HepG2 (cell line): Measurements from ENCODE around the gene SCML1. TPM values are rescaled to one million over a fixed set of nuclear protein-coding genes. Genes with fewer than 3 reads are reported as not detected.

Experiments used
- ATAC-seq: fragments of 200-7000 bp; cut with Tn5 transposase; 3 replicates; pipeline ENCODE4 v1.9.1; 2020; ENCODE audit warnings: mild to moderate bottlenecking, moderate library complexity
- BruUV-seq: library from RNA; stranded (reverse); fragments of 400-500 nt; replicated peaks from 2 replicates; lab custom pipeline; 2021; lab: Mats Ljungman, UMichigan
- CTCF ChIA-PET: fragments of 300-600 bp; formaldehyde crosslinking; extraction: SDS; loops from one replicate; lab custom pipeline; 2021; ENCODE audit warnings: low total read pairs, inconsistent platforms, low intra/inter-chr PET ratio; lab: Yijun Ruan, JAX
- POLR2A ChIA-PET: fragments of 350-600 bp; sonication (Branson Sonifier 250); formaldehyde crosslinking; loops from one replicate; lab custom pipeline; 2020; ENCODE audit warnings: antibody characterized with exemption, inconsistent platforms; lab: Yijun Ruan, JAX
- DNase-seq: peaks from one replicate; pipeline ENCODE4 v3.0.0-alpha.2; 2015; ENCODE audit warnings: low spot score
- FAIRE-seq: peaks from 3 replicates; lab custom pipeline; 2011; peaks lifted over from hg19 to GRCh38; lab: Jason Lieb, UNC
- H2AFZ ChIP-seq: one replicate; pipeline ENCODE4 v1.6.1; 2011; ENCODE audit warnings: low read length, inconsistent platforms
- H3K27ac ChIP-seq: fragments of 300-600 bp; 3 replicates; pipeline ENCODE4 v1.8.0; 2011; ENCODE audit warnings: mixed run types, mild to moderate bottlenecking, mixed read lengths, low read length, inconsistent platforms; ENCODE audit not compliant: insufficient read depth; ENCODE audit errors: extremely low read length
- H3K27me3 ChIP-seq, 2 experiments: fragments of 200-600 bp in 1 of 2; 2 replicates in 1 of 2; 3 replicates in 1 of 2; pipeline versions ENCODE4 v1.6.0 to v1.8.0; 2011; ENCODE audit warnings: low read length in 2 of 2, mild to moderate bottlenecking in 2 of 2, moderate library complexity in 2 of 2, inconsistent platforms in 1 of 2; ENCODE audit not compliant: insufficient read depth in 2 of 2, control insufficient read depth in 1 of 2
- H3K36me3 ChIP-seq, 2 experiments: fragments of 200-600 bp in 1 of 2; replicated peaks in 1 of 2; 2 replicates in 1 of 2; 3 replicates in 1 of 2; pipeline versions ENCODE4 v1.5.1 to v1.8.0; 2011; ENCODE audit warnings: low read length in 2 of 2, inconsistent platforms in 1 of 2; ENCODE audit not compliant: insufficient read depth in 2 of 2, control insufficient read depth in 1 of 2
- H3K4me1 ChIP-seq: 2 replicates; pipeline ENCODE4 v1.5.1; 2012; ENCODE audit warnings: low read length, inconsistent platforms; ENCODE audit not compliant: insufficient read depth
- H3K4me2 ChIP-seq: 2 replicates; pipeline ENCODE4 v1.6.0; 2011; ENCODE audit warnings: low read depth, low read length, inconsistent platforms
- H3K4me3 ChIP-seq, 3 experiments: fragments of 200-600 bp in 1 of 3; sonication (generic), shearing (Covaris generic) in 1 of 3; replicated peaks in 1 of 3; 2 replicates each; pipeline ENCODE4 v1.5.1; 2011 to 2016; ENCODE audit warnings: low read length in 3 of 3, inconsistent platforms in 2 of 3, low read depth in 2 of 3, mild to moderate bottlenecking in 2 of 3, control low read depth in 1 of 3, mixed read lengths in 1 of 3; ENCODE audit not compliant: insufficient read depth in 1 of 3
- H3K79me2 ChIP-seq: one replicate; pipeline ENCODE4 v1.6.1; 2011; ENCODE audit warnings: low read length, inconsistent platforms; ENCODE audit not compliant: insufficient read depth
- H3K9ac ChIP-seq: 2 replicates; pipeline ENCODE4 v1.6.0; 2011; ENCODE audit warnings: mild to moderate bottlenecking, low read depth, low read length, inconsistent platforms; ENCODE audit not compliant: insufficient read depth
- H3K9me3 ChIP-seq: 2 replicates; pipeline ENCODE4 v1.5.1; 2012; ENCODE audit warnings: mild to moderate bottlenecking, low read length
- H4K20me1 ChIP-seq: 2 replicates; pipeline ENCODE4 v1.6.0; 2011; ENCODE audit warnings: inconsistent platforms, mild to moderate bottlenecking, low read length, moderate library complexity; ENCODE audit not compliant: insufficient read depth
- ATAD3A ChIP-seq: sonication (generic); formaldehyde crosslinking; IDR thresholded peaks from 2 replicates; pipeline ENCODE4 v1.4.0; 2020; ENCODE audit warnings: missing genetic modification reagents
- FIP1L1 ChIP-seq: fragments of 200-400 bp; formaldehyde crosslinking; IDR thresholded peaks from 2 replicates; pipeline ENCODE4 v1.6.1; 2018; ENCODE audit warnings: low read depth, mild to moderate bottlenecking, low read length, moderate library complexity, borderline replicate concordance; ENCODE audit not compliant: insufficient read depth
- HNF4A ChIP-seq: sonication (generic); formaldehyde crosslinking; IDR thresholded peaks from 2 replicates; pipeline ENCODE4 v1.4.0; 2020; ENCODE audit warnings: missing genetic modification reagents
- POLR2G ChIP-seq: fragments of 200-400 bp; formaldehyde crosslinking; IDR thresholded peaks from 2 replicates; pipeline ENCODE4 v1.6.1; 2018; ENCODE audit warnings: mild to moderate bottlenecking, low read depth, low read length, moderate library complexity
- RBFOX2 ChIP-seq: fragments of 200-400 bp; formaldehyde crosslinking; IDR thresholded peaks from 2 replicates; pipeline ENCODE4 v1.6.1; 2017; ENCODE audit warnings: low read depth, mild to moderate bottlenecking, low read length
- SAP130 ChIP-seq: IDR thresholded peaks from 2 replicates; pipeline ENCODE4 v1.6.1; 2016; ENCODE audit warnings: low read depth
- SOX13 ChIP-seq, 3 experiments: fragments of 450-650 bp in 1 of 3; sonication (generic) in 1 of 3; formaldehyde crosslinking in 1 of 3; IDR thresholded peaks in 2 of 3; conservative IDR thresholded peaks in 1 of 3; 2 replicates each; pipeline versions ENCODE4 v1.5.0 to v1.6.1; 2016 to 2020; ENCODE audit warnings: antibody characterized with exemption in 1 of 3, mild to moderate bottlenecking in 1 of 3, missing compliant biosample characterization in 1 of 3, missing genetic modification reagents in 1 of 3, moderate library complexity in 1 of 3
- SOX5 ChIP-seq: IDR thresholded peaks from 2 replicates; pipeline ENCODE4 v1.6.1; 2016; ENCODE audit warnings: borderline replicate concordance
- SP5 ChIP-seq: IDR thresholded peaks from 2 replicates; pipeline ENCODE4 v1.6.1; 2016; ENCODE audit warnings: low read depth, borderline replicate concordance
- ZNF263 ChIP-seq: sonication (generic); formaldehyde crosslinking; IDR thresholded peaks from 2 replicates; pipeline ENCODE4 v1.4.0; 2020; ENCODE audit warnings: missing genetic modification reagents
- ZNF615 ChIP-seq: sonication (generic); formaldehyde crosslinking; IDR thresholded peaks from 2 replicates; pipeline ENCODE4 v1.5.0; 2020; ENCODE audit warnings: mild to moderate bottlenecking, missing genetic modification reagents, borderline replicate concordance
- ZNF790 ChIP-seq: sonication (generic); formaldehyde crosslinking; IDR thresholded peaks from 2 replicates; pipeline ENCODE4 v1.8.0; 2022; ENCODE audit warnings: missing genetic modification reagents, mild to moderate bottlenecking, borderline replicate concordance
- WGBS: methylation state at CpG from one replicate; pipeline ENCODE4 v1.1.6; 2017; ENCODE audit warnings: low lambda C conversion rate; 5-methylcytosine and 5-hydroxymethylcytosine counted together
- in situ Hi-C: cut with HindIII; loops from 2 replicates; pipeline ENCODE4 v1.10.0; 2017; ENCODE audit warnings: low pct_unique_long_range_greater_than_20kb; ENCODE audit not compliant: extremely low pct_ligation_motif_present
- intact Hi-C: fragments of 100-400 bp; cut with micrococcal nuclease; formaldehyde crosslinking; loops from one replicate; pipeline ENCODE4 v1.10.0; 2022; ENCODE audit not compliant: unreplicated experiment
- polyA plus RNA-seq, 8 experiments: library from polyadenylated mRNA; depleted of rRNA in 3 of 8; stranded (reverse) in 7 of 8; unstranded in 1 of 8; fragments of >200 nt; fragmentation: Illumina TruSeq in 4 of 8; extraction: Trizol in 4 of 8; gene quantifications; 2 replicates each; pipeline versions ENCODE4 v1.2.1 to v1.2.3, GENCODE V29; 2011 to 2016; ENCODE audit warnings: low read depth in 4 of 8, missing spikeins in 1 of 8, mixed read lengths in 1 of 8; ENCODE audit not compliant: insufficient read depth in 1 of 8
- total RNA-seq, 5 experiments: library from RNA; depleted of rRNA; stranded (reverse); fragments of >200 nt; fragmentation: Illumina TruSeq; extraction: Trizol; gene quantifications; 2 replicates each; pipeline ENCODE4 v1.2.3, GENCODE V29; 2016; ENCODE audit warnings: low read depth in 1 of 5
- TF ChIP-seq, protein P1 (sequence below): sonication (generic); formaldehyde crosslinking; IDR thresholded peaks from 2 replicates; pipeline ENCODE4 v1.4.0; 2020; ENCODE audit warnings: missing genetic modification reagents, low read depth, mild to moderate bottlenecking, borderline replicate concordance
- TF ChIP-seq, protein P2 (sequence below): sonication (generic); formaldehyde crosslinking; IDR thresholded peaks from 2 replicates; pipeline ENCODE4 v1.8.0; 2022; ENCODE audit warnings: missing genetic modification reagents, low read depth, mild to moderate bottlenecking, borderline replicate concordance

Gene SCML1
- total and polyA plus RNA-seq, 2 of the 13 experiments (the other 11 are each of a cell fraction or from before 2014, with no cell fraction given), result 24.2 to 129 TPM

DNA sequence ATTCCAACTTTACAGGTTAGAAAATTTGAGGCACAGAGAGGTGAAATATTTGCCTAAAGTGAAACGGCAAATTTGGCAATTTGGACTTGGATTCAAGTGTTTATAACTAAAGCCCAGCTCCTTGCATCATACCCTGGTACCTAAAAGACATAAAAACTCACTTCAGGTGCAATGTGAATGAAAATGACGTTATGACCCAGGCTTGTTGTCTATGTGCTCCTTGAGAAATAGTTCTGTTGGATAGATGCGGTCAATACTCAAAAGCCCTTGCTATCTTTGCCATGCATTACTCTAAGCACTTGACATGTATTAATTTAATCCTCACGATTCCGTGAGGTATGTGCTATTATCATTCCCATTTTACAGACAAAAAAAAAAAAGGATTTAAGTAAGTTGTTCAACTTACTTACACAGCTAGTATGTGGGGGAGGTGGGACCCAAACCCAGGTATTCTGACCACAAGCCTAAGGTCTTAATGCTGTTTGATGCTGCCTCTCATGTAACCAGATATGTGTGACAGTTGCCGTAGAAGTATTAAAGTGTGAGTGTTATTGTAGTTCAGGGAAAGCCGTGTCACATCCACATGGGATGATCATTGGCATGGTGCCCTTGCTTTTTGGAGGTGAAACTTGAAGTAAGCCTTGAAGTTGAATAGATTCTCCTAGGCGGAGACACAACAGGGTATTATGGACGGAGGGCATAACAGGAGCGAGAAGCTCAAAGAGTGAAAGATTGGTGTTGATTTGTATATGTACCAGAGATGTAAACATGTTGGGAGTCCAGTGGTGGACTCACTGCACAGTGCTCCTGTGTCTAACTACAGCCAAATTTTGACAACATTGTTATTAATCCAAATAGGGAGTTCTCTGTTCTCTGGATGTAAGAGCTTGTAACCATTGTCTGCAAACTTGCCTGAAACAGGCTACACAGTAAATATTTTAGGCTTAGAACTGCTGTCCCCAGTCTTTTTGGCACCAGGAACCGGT, 3.1 kb downstream of the SCML1 start:
- Histone ChIP-seq H3K79me2 (peaks cover 81% of the 10 kb centered on the region), H3K4me3 (peak overlapping the region; percentile 48 to 81 (median 53); a peak in 5 of 6 replicates), H2AFZ (no peak overlapping the region), H3K4me1 (peaks cover 39% of the 10 kb centered on the region)
- WGBS, result 7% methylated on average over 10 of the region's 11 CpGs
- FAIRE-seq, result peak; percentile 63
- in situ Hi-C loops, result no loop called here
- no peak for DNase-seq
- ATAC-seq, result no peak
- CTCF ChIA-PET, result no interaction called here
- TF ChIP-seq ZNF615 (CRISPR knock-in tag), result no peak
- TF ChIP-seq, protein P1, sequence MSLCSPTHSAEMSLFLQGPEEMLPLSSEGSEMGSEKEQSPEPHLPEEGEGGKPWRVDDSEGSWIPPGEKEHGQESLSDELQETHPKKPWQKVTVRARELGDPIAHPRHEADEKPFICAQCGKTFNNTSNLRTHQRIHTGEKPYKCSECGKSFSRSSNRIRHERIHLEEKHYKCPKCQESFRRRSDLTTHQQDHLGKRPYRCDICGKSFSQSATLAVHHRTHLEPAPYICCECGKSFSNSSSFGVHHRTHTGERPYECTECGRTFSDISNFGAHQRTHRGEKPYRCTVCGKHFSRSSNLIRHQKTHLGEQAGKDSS (CRISPR knock-in tag), result peak; percentile 98
- TF ChIP-seq, all 625 proteins: peak for 1
- POLR2A ChIA-PET, result interaction anchor here (2.2 kb wide), 1 partner anchor 34 kb away, joined by 10 read pairs; no protein-coding TSS in a partner anchor
- Histone ChIP-seq H3K4me2 (peak overlapping the region; percentile 73), H3K27me3 (no peaks in the 10 kb centered on the region), H3K27ac (peak overlapping the region; percentile 61), H3K36me3 (no peaks in the 10 kb centered on the region), H3K9me3 (no peaks in the 10 kb centered on the region), H4K20me1 (peaks cover 5% of the 10 kb centered on the region; the same call in 1 of the 2 replicates), H3K9ac (peak overlapping the region; percentile 49)
- BruUV-seq, result no TSS peak
- intact Hi-C loops, result no loop called here

DNA sequence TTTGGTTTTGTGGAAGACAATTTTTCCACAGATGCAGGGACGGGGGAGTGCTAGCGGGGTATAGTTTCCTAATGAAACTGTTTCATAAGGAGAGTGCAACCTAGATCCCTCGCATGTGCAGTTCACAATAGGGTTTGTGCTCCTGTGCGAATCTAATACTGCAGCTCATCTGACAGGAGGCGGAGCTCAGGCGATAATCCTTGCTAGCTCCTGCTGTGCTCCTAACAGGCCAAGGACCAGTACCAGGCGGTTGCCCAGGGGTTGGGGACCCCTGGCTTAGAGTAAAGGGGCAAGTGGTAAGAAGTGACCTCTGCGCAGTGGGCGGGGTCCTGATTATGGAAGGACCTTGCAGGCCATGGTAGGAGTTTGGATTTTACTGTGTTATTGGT, 3.8 kb downstream of the SCML1 start:
- no peaks in the 10 kb centered on the region for H3K27me3 ChIP-seq
- H3K79me2 ChIP-seq, result peaks cover 88% of the 10 kb centered on the region
- peak; percentile 40 for DNase-seq
- peak; percentile 47 for ATAC-seq
- peaks cover 44% of the 10 kb centered on the region for H3K4me1 ChIP-seq
- peak; percentile 93 for FAIRE-seq
- intact Hi-C loops, result no loop called here
- H3K27ac ChIP-seq, result peak overlapping the region; percentile 61
- H3K4me2 ChIP-seq, result peak overlapping the region; percentile 73
- in situ Hi-C loops, result no loop called here
- H2AFZ ChIP-seq, result no peak overlapping the region
- H4K20me1 ChIP-seq, result peaks cover 5% of the 10 kb centered on the region; the same call in 1 of the 2 replicates
- no TSS peak for BruUV-seq
- ChIA-PET CTCF (no interaction called here), POLR2A (interaction anchor here (2.2 kb wide), 1 partner anchor 34 kb away, joined by 10 read pairs; no protein-coding TSS in a partner anchor)
- H3K9ac ChIP-seq, result peak overlapping the region; percentile 49
- peak overlapping the region; percentile 48 to 81 (median 53) for H3K4me3 ChIP-seq
- no peaks in the 10 kb centered on the region for H3K36me3 ChIP-seq
- no peaks in the 10 kb centered on the region for H3K9me3 ChIP-seq
- 0% methylated on average over 1 of the region's 9 CpGs for WGBS
- 0 out of 2 replicates have a peak, but pooled peaks have one; percentile 15 for TF ChIP-seq HNF4A (CRISPR knock-in tag)
- TF ChIP-seq, protein P2, sequence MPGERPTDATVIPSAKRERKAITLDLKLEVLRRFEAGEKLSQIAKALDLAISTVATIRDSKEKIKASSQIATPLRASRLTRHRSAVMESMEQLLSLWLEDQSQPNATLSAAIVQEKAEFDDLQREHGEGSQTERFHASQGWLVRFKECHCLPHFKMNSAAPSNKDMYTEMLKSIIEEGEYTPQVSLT (CRISPR knock-in tag), result no peak
- TF ChIP-seq ZNF790 (CRISPR knock-in tag), result no peak
- peak; percentile 62 for TF ChIP-seq ZNF263
- no peak for TF ChIP-seq FIP1L1
- TF ChIP-seq SAP130 (CRISPR knock-in tag), result peak; percentile 36; the same call in 1 of the 2 replicates
- no peak for TF ChIP-seq SOX13 (IDR thresholded peaks at IDR 0.05)
- peak in 1 of 2 experiments; percentile 43; a peak in 1 of 4 replicates for TF ChIP-seq SOX13 (CRISPR knock-in tag; conservative IDR thresholded peaks at IDR 0.05 in 1 of 2, IDR thresholded peaks at IDR 0.05 in 1 of 2)
- TF ChIP-seq POLR2G, result peak; percentile 26; the same call in 1 of the 2 replicates
- TF ChIP-seq SOX5, result peak; percentile 42; the same call in 1 of the 2 replicates
- TF ChIP-seq SP5 (CRISPR knock-in tag), result peak; percentile 71
- peak; percentile 6; the same call in 1 of the 2 replicates for TF ChIP-seq RBFOX2
- TF ChIP-seq ATAD3A, result no peak
